Measurements from ENCODE around the gene TNIK. TPM values are rescaled to one million over a fixed set of nuclear protein-coding genes. Genes with fewer than 3 reads are reported as not detected.

The TNIK gene
- total and polyA plus RNA-seq, 2 of the 13 experiments (the other 11 are each of a cell fraction or from before 2014, with no cell fraction given), result 0.15 to 0.22 TPM

GRCh38 chr3:171270541-171270940 lies 189.7 kb downstream of the TNIK start:
- Histone ChIP-seq H3K79me2 (ENCODE audit: insufficient read depth, low read length) (no peaks in the 10 kb centered on the region), H3K27me3 (ENCODE audit: control insufficient read depth in 1 of 2, insufficient read depth in 2 of 2, low read length in 2 of 2) (no peaks in the 10 kb centered on the region; a peak in 1 of 5 replicates), H2AFZ (ENCODE audit: low read length) (no peak overlapping the region), H3K27ac (ENCODE audit: extremely low read length, insufficient read depth, low read length) (no peak overlapping the region), H4K20me1 (ENCODE audit: insufficient read depth, low read length) (no peaks in the 10 kb centered on the region), H3K36me3 (replicated peaks in 1 of 2; ENCODE audit: control insufficient read depth in 1 of 2, insufficient read depth in 2 of 2, low read length in 2 of 2) (no peaks in the 10 kb centered on the region), H3K4me2 (ENCODE audit: low read depth, low read length) (no peak overlapping the region), H3K4me3 (replicated peaks in 1 of 3; ENCODE audit: insufficient read depth in 1 of 3, low read depth in 2 of 3, low read length in 3 of 3) (no peak overlapping the region), H3K9me3 (ENCODE audit: low read length) (no peaks in the 10 kb centered on the region), H3K4me1 (ENCODE audit: insufficient read depth, low read length) (no peaks in the 10 kb centered on the region), H3K9ac (ENCODE audit: insufficient read depth, low read depth, low read length) (no peak overlapping the region)
- in situ Hi-C loops (cut with HindIII; ENCODE audit: extremely low pct_ligation_motif_present, low pct_unique_long_range_greater_than_20kb) (no loop called here), intact Hi-C loops (cut with micrococcal nuclease; ENCODE audit: unreplicated experiment) (no loop called here)
- ChIA-PET CTCF (ENCODE audit: low intra/inter-chr PET ratio, low total read pairs) (no interaction called here), POLR2A (no interaction called here)
- no peak for DNase-seq (ENCODE audit: low spot score)
- ATAC-seq, result no peak
- BruUV-seq (replicated peaks), result no TSS peak
- whole genome bisulfite sequencing (ENCODE audit: low lambda C conversion rate), result 44% methylated on average over 2 of the region's 2 CpGs
- TF ChIP-seq ZFX (CRISPR knock-in tag; IDR thresholded peaks at IDR 0.05; ENCODE audit: low read depth) (no peak), ZNF629 (CRISPR knock-in tag; conservative IDR thresholded peaks at IDR 0.05) (0 out of 2 replicates have a peak, but pooled peaks have one; percentile 9)
- FAIRE-seq, result no peak

GRCh38 chr3:171269542-171269941 lies 190.7 kb downstream of the TNIK start:
- in situ Hi-C loops (cut with HindIII; ENCODE audit: extremely low pct_ligation_motif_present, low pct_unique_long_range_greater_than_20kb) (no loop called here), intact Hi-C loops (cut with micrococcal nuclease; ENCODE audit: unreplicated experiment) (no loop called here)
- ATAC-seq, result no peak
- FAIRE-seq, result no peak
- CTCF ChIA-PET (ENCODE audit: low intra/inter-chr PET ratio, low total read pairs), result no interaction called here
- H2AFZ ChIP-seq (ENCODE audit: low read length), result no peak overlapping the region
- H3K79me2 ChIP-seq (ENCODE audit: insufficient read depth, low read length), result no peaks in the 10 kb centered on the region
- no peaks in the 10 kb centered on the region for H3K4me1 ChIP-seq (ENCODE audit: insufficient read depth, low read length)
- POLR2A ChIA-PET, result no interaction called here
- H3K27me3 ChIP-seq (ENCODE audit: control insufficient read depth in 1 of 2, insufficient read depth in 2 of 2, low read length in 2 of 2), result no peaks in the 10 kb centered on the region; a peak in 1 of 5 replicates
- no peaks in the 10 kb centered on the region for H3K36me3 ChIP-seq (replicated peaks in 1 of 2; ENCODE audit: control insufficient read depth in 1 of 2, insufficient read depth in 2 of 2, low read length in 2 of 2)
- no peaks in the 10 kb centered on the region for H3K9me3 ChIP-seq (ENCODE audit: low read length)
- H4K20me1 ChIP-seq (ENCODE audit: insufficient read depth, low read length), result no peaks in the 10 kb centered on the region
- DNase-seq (ENCODE audit: low spot score), result no peak
- no peak overlapping the region for H3K4me3 ChIP-seq (replicated peaks in 1 of 3; ENCODE audit: insufficient read depth in 1 of 3, low read depth in 2 of 3, low read length in 3 of 3)
- no peak overlapping the region for H3K9ac ChIP-seq (ENCODE audit: insufficient read depth, low read depth, low read length)
- no TSS peak for BruUV-seq (replicated peaks)
- TF ChIP-seq SNRNP70 (IDR thresholded peaks at IDR 0.05; ENCODE audit: low read depth, low read length) (no peak), SMAD3 (CRISPR knock-in tag; IDR thresholded peaks at IDR 0.05) (no peak), PRDM4 (CRISPR knock-in tag; IDR thresholded peaks at IDR 0.05; ENCODE audit: borderline replicate concordance) (no peak)
- H3K4me2 ChIP-seq (ENCODE audit: low read depth, low read length), result no peak overlapping the region
- no peak overlapping the region for H3K27ac ChIP-seq (ENCODE audit: extremely low read length, insufficient read depth, low read length)

All from HepG2 (cell line).